ENCODE measurements around the gene HSH2D.
"Not testable (repeated sequence)": the region's sequence is repeated elsewhere in the genome, so short reads cannot be mapped to it uniquely, and the experiment has no call there.

Gene HSH2D

GRCh38 chr19:16143399-16144215 lies at the start of gene HSH2D:
TSS of gene HSH2D (plus strand) at chr19:16143685. CDS start at chr19:16148751, 5,066 bp downstream.
- no peak for DNase-seq

DNA sequence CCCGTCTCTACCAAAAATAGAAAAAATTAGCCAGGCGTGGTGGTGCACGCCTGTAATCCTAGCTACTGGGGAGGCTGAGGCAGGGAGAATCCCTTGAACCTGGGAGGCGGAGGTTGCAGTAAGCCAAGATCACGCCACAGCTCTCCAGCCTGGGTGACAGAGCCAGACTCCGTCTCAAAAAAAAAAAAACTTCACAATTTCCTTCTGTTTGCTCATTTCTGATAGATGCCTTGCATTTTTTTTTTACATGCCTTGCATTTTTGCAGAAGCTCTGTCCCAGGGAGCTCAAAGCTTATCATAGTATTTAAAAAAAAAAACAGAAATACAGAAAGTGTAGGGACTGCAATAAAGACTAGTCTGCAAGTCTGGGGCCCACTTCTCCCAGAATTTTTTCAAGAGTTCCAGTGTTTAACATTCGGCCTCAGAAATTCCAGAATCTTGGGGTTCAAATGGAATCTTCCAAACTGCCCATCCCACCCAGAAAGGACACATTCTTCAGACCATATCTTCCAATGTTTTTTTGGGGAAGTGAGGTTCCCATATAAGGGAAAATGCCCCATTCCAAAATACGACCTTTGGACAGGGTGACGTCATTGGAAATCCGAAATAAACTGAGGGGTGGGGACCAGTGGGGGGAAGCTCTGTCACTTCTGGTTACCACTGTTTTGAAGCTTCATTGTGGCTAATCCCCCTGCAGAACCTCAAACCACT lies 49.0 kb upstream of the HSH2D start:
- peak; percentile 7 for DNase-seq

DNA sequence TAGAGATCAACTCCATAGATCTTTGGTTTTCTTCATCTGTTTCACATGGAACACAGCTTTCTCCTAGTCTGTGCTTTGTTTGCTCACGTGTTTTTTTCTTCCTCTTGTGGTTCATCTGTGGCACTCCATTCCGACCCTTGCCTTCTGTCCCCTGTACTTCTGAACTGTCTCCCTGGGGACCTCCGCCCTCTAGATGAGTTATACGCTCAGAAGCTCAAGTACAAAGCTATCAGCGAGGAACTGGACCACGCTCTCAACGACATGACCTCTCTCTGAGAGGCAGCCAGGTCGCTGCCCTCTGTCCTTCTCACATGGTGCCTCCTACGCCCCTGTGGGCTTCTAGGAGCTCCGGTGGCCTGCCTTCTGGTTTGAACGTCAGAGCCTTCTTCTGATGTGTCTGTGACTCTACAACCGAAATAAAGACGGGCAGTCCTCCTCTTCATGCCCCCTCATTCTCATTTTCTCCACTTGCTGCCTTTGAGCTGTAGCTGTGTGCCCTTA lies 48.4 kb upstream of the HSH2D start:
- DNase-seq: peak; percentile 0

DNA sequence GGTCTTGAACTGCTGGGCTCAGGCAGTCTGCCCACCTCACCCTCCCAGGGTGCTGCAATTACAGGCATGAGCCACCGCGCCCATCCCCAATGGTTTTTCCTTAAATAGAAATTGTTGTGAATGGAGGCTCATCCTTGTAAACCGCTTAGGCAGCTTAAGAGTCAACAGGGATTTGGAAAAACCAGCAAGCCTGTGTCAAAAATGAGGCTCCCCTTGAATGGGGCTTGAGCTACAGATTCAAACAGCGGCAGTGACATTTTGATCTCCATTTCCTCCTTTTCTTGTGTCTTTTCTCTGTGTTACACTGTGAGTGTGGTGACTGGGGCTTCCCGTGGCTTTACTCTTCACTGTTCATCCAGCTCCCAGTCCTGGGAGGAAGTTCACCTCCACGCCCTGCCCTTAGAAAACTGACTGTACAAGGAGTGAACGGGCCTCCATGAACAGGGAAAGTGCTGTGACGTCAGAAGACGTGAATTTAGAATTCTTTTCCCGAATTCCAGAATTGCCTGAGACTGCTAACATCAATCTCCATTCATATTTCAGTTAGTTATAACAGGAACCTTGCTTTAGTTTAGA lies 47.1 kb upstream of the HSH2D start:
- DNase-seq: no peak

DNA sequence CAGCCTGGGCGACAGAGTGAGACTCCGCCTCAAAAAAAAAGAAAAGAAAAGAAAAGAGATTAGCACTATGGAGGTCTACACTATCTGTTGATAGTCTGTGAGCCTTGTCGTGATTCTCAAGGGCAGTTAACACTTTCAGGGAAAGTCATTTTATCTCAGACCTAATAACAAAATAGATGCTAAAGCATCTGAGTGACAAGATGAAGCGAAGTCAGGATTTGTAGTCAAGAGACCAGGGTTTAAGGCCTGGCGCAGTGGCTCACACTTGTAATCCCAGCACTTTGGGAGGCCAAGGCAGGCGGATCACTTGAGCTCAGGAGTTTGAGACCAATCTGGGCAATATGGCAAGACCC lies 45.1 kb upstream of the HSH2D start:
- no peak for DNase-seq

DNA sequence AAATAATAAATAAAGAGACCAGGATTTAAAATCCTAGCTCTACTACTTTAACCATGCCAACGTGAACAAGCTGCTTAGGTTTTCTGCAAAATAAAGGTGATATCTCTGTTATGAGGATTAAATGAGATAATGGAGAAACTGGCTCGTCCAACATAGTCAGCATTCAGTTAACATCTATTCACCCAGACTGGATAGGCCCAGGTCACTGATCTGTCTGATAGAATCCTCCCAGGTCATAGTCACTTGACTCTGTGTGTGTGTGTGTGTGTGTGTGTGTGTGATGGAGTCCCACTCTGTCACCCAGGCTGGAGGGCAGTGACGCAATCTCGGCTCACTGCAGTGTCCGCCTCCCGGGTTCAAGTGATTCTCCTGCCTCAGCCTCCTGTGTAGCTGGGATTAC lies 44.7 kb upstream of the HSH2D start:
- DNase-seq: no peak

DNA sequence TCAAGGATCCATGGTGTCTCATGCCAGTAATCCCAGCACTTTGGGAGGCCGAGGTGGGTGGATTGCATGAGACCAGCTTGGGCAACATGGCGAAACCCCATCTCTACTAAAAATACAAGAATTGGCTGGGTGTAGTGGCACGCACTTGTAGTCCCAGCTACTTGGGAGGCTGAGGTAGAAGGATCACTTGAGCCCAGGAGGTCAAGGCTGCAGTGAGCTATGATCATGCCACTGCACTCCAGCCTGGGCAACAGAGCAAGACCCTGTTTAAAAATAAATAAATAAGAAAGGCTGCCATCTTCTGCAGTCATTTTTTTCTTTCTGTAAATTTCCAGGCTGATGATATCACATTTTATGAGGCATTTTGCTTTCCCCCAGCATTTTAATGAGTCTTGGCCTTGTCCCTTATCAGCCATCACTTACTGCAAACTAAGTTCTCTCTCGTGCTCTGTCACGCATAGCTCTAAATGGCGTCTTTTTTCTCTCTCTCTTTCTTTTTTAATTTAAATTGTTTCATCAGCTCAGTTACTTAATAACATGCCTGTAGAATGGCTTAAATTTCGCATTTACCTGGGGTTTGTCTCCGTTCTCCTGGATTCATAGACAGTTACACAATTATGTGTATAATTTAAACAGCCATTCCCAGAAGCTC lies 44.0 kb upstream of the HSH2D start:
- not testable (repeated sequence) for DNase-seq

DNA sequence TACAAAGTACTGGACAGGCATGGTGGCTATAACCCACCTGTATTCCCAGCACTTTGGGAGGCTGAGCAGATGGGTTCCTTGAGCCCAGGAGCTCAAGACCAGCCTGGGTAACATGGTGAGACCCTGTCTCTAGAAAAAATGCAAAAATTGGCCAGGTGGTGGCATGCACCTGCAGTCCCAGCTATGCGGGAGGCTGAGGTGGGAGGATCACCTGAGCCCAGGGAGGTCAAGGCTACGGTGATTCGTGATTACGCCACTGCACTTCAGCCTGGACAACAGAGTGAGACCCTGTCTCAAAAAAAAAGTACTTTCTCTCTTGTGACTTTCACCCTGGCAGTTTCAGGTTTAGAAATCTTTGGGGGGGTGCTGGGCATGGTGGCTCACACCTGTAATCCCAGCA lies 43.0 kb upstream of the HSH2D start:
- peak; percentile 8 for DNase-seq

DNA sequence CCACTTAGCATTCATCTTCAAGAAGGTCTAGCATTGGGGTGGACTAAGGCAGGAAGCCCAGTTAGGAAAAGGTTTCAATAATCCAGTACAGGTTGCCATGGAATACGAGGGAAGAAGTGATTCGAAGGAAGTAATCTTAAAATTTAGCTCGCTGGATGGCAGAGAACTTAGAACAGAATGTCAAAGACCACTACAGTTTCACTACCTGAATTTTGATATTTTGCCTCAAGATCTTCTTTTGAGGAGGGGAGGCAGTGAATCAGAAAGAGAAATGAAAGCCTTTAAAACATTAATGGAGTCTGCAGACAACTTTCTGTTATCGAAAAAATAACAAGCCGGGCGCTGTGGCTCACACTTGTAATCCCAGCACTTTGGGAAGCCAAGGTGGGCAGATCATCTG lies 38.8 kb upstream of the HSH2D start:
- DNase-seq: no peak

GRCh38 chr19:16106121-16106520 lies 37.4 kb upstream of the HSH2D start:
- no peak for DNase-seq

GRCh38 chr19:16111160-16111908 lies 32.2 kb upstream of the HSH2D start, which contains the start of gene RAB8A:
TSS of gene RAB8A (plus strand) at chr19:16111889. CDS start at chr19:16111902, 13 bp downstream.
- DNase-seq: peak; percentile 99

DNA sequence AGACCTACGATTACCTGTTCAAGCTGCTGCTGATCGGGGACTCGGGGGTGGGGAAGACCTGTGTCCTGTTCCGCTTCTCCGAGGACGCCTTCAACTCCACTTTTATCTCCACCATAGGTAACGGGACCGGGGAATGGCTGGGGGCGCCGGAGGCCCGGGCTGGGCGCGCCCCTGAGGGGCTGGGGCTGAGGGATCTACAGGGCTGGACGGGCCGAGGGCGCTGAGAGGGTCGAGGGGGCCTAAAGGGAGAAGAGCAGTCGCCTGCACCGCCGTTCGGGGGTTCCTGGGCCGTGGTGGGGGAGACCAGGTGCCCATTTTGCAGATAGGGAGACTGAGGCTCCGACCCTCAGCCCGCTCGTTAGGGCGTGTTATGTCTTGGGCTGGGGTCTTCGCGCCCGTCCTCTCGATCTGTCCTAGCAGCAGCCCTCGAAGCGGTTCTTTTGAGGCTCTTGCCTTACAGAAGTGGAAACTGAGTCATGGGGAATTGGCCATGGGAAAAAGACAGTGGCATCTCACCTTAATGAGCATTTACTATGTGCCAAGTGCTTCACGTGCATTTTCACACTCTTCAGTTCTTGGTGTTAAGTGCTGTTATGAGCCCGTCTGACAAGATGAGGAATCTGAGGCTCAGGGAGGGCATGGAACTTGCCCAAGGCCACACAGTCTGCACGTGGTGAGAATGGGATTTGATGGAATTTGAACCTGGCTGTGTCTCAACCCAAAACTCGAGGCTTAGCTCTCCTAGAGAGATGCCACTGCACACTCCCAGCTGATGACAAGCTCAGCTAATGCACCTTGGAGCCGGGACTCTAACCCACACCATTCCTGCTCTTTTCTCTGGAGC lies 31.4 kb upstream of the HSH2D start:
- no peak for DNase-seq

DNA sequence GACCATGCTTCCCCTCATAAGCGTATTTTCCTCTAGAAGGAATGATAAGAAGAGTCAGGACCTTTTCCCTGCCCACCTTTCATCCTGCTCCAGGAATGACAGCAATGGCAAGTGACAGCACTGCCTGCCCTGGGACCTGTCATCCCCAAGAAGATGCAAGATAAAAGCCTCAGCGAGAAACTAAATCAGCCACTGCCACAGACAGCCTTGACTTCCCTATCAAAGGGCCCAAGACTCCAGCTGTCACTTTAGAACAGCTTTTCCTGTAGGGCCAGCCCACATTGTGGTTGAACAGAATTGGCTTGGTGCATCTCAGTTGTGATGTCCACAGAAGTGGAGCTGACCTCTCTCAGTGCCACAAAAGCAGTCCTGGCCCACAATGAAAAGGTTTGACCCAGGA lies 30.7 kb upstream of the HSH2D start:
- DNase-seq: no peak

GRCh38 chr19:16113727-16114126 lies 29.8 kb upstream of the HSH2D start:
- DNase-seq: no peak

DNA sequence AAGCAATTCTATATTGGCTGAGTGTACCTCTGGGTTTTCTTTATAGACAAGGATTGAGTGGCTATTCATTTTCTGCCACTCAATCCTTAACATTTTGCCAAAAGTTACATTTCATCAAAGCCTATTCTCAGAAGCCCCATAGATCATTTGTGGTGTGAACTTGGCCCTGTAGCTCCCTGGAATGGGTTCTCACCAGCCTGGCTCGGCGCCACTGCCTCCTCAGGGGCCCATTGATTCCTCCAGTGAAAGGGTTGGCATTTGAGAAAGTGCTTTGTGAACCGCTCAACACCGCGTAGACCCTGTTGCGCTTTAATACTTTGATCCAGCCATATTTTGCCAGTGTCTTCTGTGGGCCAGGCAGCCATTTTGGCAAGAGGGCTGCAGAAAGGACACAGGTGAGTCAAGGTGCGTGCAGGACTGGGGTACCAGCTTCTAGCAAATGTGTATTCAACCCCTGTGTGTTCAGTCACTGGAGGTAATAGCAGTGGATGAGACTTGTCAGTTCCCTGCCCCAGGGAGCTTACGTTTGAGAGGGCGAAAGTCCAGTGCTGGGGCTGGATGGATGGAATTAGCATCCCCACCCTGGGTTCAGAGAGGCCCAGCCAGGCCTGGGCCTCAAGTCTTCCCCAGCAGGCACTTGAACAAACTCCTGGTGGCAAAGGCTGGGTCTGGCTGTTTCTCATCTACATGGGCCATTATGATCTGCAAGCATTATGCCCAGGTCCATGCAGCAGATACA lies 28.0 kb upstream of the HSH2D start:
- DNase-seq: no peak

GRCh38 chr19:16116067-16116466 lies 27.4 kb upstream of the HSH2D start:
- DNase-seq: no peak

DNA sequence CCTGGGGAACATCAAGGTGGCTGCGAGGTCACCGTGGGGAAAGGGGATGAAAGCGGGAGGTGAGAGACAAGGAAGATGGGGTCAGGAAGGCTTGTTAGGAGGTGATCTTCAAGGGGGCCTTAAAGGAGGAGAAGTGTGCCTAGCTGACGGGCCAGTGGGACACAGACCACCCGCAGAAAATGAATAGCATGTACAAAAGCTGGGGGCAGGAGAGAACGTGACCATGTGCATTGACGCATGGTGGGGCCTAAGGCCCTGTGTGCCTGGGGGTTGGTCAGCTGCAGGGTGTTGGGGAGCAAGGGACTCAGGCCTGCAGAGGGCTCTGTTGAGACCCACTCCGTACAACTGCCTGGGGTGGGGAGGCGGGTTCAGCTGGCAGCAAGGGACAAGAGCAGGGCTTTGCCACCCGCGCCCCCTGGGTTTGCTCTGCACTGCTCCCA lies 25.9 kb upstream of the HSH2D start:
- no peak for DNase-seq

DNA sequence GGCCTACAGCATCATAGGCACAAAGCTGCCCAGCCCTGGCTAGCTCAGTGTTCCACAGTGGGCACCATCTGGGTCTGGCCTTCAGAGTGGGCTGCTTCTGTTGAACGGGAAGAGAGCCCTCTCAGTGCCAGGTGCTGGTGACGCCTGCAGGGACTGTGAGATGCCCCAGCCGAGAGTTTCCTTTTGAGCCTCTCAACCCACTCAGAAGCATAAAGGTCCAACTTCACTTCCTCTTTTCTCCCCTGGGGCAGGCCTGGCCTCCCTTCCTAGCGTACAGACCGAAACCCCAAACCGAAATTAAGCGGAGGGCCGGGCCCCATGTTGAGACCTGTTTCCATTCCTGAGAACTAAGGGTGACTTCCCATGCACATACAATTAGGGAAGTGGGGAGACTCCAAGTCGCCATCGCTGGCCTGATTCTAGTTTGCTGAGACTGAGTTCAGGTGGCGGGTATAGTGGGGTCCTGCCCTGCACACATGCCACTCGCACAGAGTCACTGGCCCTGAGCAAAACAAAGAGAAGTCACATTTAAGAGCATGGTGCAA lies 24.9 kb upstream of the HSH2D start:
- DNase-seq: no peak

- DNase-seq: not testable (repeated sequence)
Measured at GRCh38 chr19:16119075-16119857, 24.2 kb upstream of the HSH2D start.

DNA sequence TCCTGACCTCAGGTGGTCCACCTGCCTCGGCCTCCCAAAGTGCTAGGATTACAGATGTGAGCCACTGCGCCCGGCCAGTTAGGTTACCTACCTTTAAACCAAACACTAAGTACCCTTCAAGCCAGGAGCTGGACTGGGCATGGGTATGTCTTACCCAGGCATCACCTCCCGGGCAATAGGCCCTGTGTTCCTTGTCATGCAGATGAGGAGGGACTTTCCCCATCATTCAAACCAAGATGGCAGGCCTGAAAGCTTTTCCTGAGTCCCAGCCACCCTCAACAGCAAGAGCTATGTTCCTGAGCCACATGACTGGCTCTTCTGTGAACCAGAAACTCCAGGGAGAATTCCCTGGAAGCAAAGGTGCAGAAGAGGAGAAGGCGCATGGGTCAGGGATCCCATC lies 22.3 kb upstream of the HSH2D start:
- no peak for DNase-seq
